ENCODE data around the gene MGAT4C. TPM values are rescaled to one million over a fixed set of nuclear protein-coding genes. Genes with fewer than 3 reads are reported as not detected.

The MGAT4C gene
- polyA plus RNA-seq, 1 of the 3 experiments (the other 2 are of a cell fraction): 0.07 TPM

GRCh38 chr12:86247871-86248270 lies 8.3 kb downstream of the MGAT4C start (continued):
- no peak for TF ChIP-seq FOXJ3 (CRISPR knock-in tag; IDR thresholded peaks at IDR 0.05)

DNA sequence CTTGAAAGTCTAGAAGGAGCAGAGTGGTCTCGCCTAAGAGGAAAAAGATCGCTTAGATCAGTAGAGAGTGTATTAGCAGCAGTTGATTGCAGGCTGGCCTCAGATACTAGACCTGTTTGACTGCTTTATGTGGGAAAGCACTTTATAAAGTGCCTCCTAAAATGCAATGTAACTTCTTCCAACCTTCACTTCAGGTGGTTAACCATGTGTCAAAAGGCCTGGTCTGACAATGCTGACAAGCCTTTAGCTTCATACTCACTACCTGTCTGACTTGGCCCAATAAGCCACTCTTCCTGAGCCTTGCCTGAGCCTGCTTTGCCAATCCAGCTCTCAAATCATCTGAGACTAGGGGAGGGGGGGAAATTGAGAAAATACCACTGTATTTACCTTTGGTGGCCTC lies 14.6 kb downstream of the MGAT4C start:
- DNase-seq: no peak

GRCh38 chr12:86234316-86234855 lies 21.8 kb downstream of the MGAT4C start:
- ChIA-PET CTCF (no interaction called here), POLR2A (no interaction called here)
- no peaks in the 10 kb centered on the region for H3F3A ChIP-seq (replicated peaks; ENCODE audit: insufficient read depth)
- H3K4me3 ChIP-seq (ENCODE audit: low read depth in 2 of 2, low read length in 1 of 2): no peak overlapping the region
- H4K20me1 ChIP-seq (ENCODE audit: insufficient read depth): no peaks in the 10 kb centered on the region
- no peaks in the 10 kb centered on the region for H3K9me3 ChIP-seq
- DNase-seq: no peak
- H2AFZ ChIP-seq (ENCODE audit: low read depth): no peak overlapping the region
- no peaks in the 10 kb centered on the region for H3K79me2 ChIP-seq (ENCODE audit: insufficient read depth)
- no peak overlapping the region for H3K4me2 ChIP-seq
- no peaks in the 10 kb centered on the region for H3K9me2 ChIP-seq
- H3K27ac ChIP-seq (ENCODE audit: low read depth in 2 of 2, low read length in 1 of 2): no peak overlapping the region
- WGBS (ENCODE audit: low lambda C conversion rate): 96% methylated on average over 2 of the region's 2 CpGs
- H3K9ac ChIP-seq: no peak overlapping the region
- H3K36me3 ChIP-seq (replicated peaks in 1 of 2; ENCODE audit: control insufficient read depth in 1 of 2, insufficient read depth in 2 of 2, low read length in 1 of 2): no peaks in the 10 kb centered on the region
- H3K4me1 ChIP-seq (ENCODE audit: control insufficient read depth in 1 of 2, insufficient read depth in 2 of 2, low read depth in 1 of 2, low read length in 1 of 2): peaks cover 0 to 9% of the 10 kb centered on the region in 2 experiments; a peak in 2 of 4 replicates
- no peaks in the 10 kb centered on the region for H3K27me3 ChIP-seq (ENCODE audit: insufficient read depth)
- TF ChIP-seq FOXM1 (IDR thresholded peaks at IDR 0.05; ENCODE audit: low read depth): no peak
- no peak for TF ChIP-seq ELF1 (IDR thresholded peaks at IDR 0.05)
- TF ChIP-seq, protein P1, sequence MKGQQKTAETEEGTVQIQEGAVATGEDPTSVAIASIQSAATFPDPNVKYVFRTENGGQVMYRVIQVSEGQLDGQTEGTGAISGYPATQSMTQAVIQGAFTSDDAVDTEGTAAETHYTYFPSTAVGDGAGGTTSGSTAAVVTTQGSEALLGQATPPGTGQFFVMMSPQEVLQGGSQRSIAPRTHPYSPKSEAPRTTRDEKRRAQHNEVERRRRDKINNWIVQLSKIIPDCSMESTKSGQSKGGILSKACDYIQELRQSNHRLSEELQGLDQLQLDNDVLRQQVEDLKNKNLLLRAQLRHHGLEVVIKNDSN (IDR thresholded peaks at IDR 0.05; ENCODE audit: borderline replicate concordance, low read depth): no peak
- TF ChIP-seq TCF12 (IDR thresholded peaks at IDR 0.05): no peak
- no peak for TF ChIP-seq GABPA (IDR thresholded peaks at IDR 0.05; ENCODE audit: low read depth)
- no peak for TF ChIP-seq USF2 (IDR thresholded peaks at IDR 0.05; ENCODE audit: borderline replicate concordance, low read depth, low read length)
- TF ChIP-seq, protein P2, sequence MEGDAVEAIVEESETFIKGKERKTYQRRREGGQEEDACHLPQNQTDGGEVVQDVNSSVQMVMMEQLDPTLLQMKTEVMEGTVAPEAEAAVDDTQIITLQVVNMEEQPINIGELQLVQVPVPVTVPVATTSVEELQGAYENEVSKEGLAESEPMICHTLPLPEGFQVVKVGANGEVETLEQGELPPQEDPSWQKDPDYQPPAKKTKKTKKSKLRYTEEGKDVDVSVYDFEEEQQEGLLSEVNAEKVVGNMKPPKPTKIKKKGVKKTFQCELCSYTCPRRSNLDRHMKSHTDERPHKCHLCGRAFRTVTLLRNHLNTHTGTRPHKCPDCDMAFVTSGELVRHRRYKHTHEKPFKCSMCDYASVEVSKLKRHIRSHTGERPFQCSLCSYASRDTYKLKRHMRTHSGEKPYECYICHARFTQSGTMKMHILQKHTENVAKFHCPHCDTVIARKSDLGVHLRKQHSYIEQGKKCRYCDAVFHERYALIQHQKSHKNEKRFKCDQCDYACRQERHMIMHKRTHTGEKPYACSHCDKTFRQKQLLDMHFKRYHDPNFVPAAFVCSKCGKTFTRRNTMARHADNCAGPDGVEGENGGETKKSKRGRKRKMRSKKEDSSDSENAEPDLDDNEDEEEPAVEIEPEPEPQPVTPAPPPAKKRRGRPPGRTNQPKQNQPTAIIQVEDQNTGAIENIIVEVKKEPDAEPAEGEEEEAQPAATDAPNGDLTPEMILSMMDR (IDR thresholded peaks at IDR 0.05): no peak
- TF ChIP-seq TAF1 (IDR thresholded peaks at IDR 0.05; ENCODE audit: borderline replicate concordance, low read depth, low read length): no peak
- TF ChIP-seq EZH2phosphoT487 (IDR thresholded peaks at IDR 0.05; ENCODE audit: borderline replicate concordance, low read depth): no peak
- TF ChIP-seq EP300 (IDR thresholded peaks at IDR 0.05; ENCODE audit: borderline replicate concordance in 1 of 2, low read depth in 1 of 2, low read length in 1 of 2): no peak
- no peak for TF ChIP-seq TEAD4 (IDR thresholded peaks at IDR 0.05; ENCODE audit: borderline replicate concordance, insufficient read depth)
- TF ChIP-seq FOXJ3 (CRISPR knock-in tag; IDR thresholded peaks at IDR 0.05): no peak
- no peak for TF ChIP-seq NRF1 (IDR thresholded peaks at IDR 0.05; ENCODE audit: low read depth, low read length)
- no peak for TF ChIP-seq RXRA (IDR thresholded peaks at IDR 0.05; ENCODE audit: borderline replicate concordance, low read depth)

More for the DNA sequence above, 14.6 kb downstream of the MGAT4C start:
- POLR2A ChIA-PET: no interaction called here
- H3K9me2 ChIP-seq: no peaks in the 10 kb centered on the region
- TF ChIP-seq NFIC (IDR thresholded peaks at IDR 0.05; ENCODE audit: borderline replicate concordance): no peak
- TF ChIP-seq RXRA (IDR thresholded peaks at IDR 0.05; ENCODE audit: borderline replicate concordance, low read depth): no peak
- no peak for TF ChIP-seq POLR2AphosphoS5 (IDR thresholded peaks at IDR 0.05; ENCODE audit: low read depth, low read length)
- no peak for TF ChIP-seq CHD2 (IDR thresholded peaks at IDR 0.05; ENCODE audit: low read length, partially characterized antibody)
- TF ChIP-seq RCOR1 (IDR thresholded peaks at IDR 0.05; ENCODE audit: low read length): no peak
- no peak for TF ChIP-seq MAX (IDR thresholded peaks at IDR 0.05; ENCODE audit: low read depth)
- TF ChIP-seq TCF12 (IDR thresholded peaks at IDR 0.05): no peak
- TF ChIP-seq EZH2phosphoT487 (IDR thresholded peaks at IDR 0.05; ENCODE audit: borderline replicate concordance, low read depth): no peak
- TF ChIP-seq, protein P1 (IDR thresholded peaks at IDR 0.05; ENCODE audit: borderline replicate concordance, low read depth): no peak
- TF ChIP-seq GATA2 (CRISPR knock-in tag; IDR thresholded peaks at IDR 0.05): no peak
- TF ChIP-seq EP300 (IDR thresholded peaks at IDR 0.05; ENCODE audit: borderline replicate concordance in 1 of 2, low read depth in 1 of 2, low read length in 1 of 2): no peak
- no peak overlapping the region for H3K27ac ChIP-seq (ENCODE audit: low read depth in 2 of 2, low read length in 1 of 2)
- no peaks in the 10 kb centered on the region for H3F3A ChIP-seq (replicated peaks; ENCODE audit: insufficient read depth)
- no peak overlapping the region for H3K4me3 ChIP-seq (ENCODE audit: low read depth in 2 of 2, low read length in 1 of 2)
- H3K4me1 ChIP-seq (ENCODE audit: control insufficient read depth in 1 of 2, insufficient read depth in 2 of 2, low read depth in 1 of 2, low read length in 1 of 2): no peaks in the 10 kb centered on the region; a peak in 1 of 4 replicates
- no peak overlapping the region for H3K4me2 ChIP-seq
- no peaks in the 10 kb centered on the region for H3K79me2 ChIP-seq (ENCODE audit: insufficient read depth)
- CTCF ChIA-PET: interaction anchor here (1.0 to 1.8 kb wide), 2 partner anchors 13 to 16 kb away, joined by 3 to 6 read pairs; no protein-coding TSS in a partner anchor
- H3K27me3 ChIP-seq (ENCODE audit: insufficient read depth): no peaks in the 10 kb centered on the region
- 94% methylated on average over 2 of the region's 2 CpGs for WGBS (ENCODE audit: low lambda C conversion rate)
- H3K9ac ChIP-seq: no peak overlapping the region
- no peaks in the 10 kb centered on the region for H3K36me3 ChIP-seq (replicated peaks in 1 of 2; ENCODE audit: control insufficient read depth in 1 of 2, insufficient read depth in 2 of 2, low read length in 1 of 2)
- H3K9me3 ChIP-seq: no peaks in the 10 kb centered on the region
- no peaks in the 10 kb centered on the region for H4K20me1 ChIP-seq (ENCODE audit: insufficient read depth)
- H2AFZ ChIP-seq (ENCODE audit: low read depth): no peak overlapping the region
